HepG2 (cell line): ENCODE data around the gene SNRNP25. TPM values are rescaled to one million over a fixed set of nuclear protein-coding genes. Genes with fewer than 3 reads are reported as not detected.
A peak's percentile ranks its signal among the peaks of the same experiment; 100 is the strongest.

Experiments
- ARNTL ChIP-seq: sonication (generic); formaldehyde crosslinking; IDR thresholded peaks from 2 replicates; pipeline ENCODE4 v1.4.0; 2020; ENCODE audit warnings: mild to moderate bottlenecking, missing genetic modification reagents
- ELF4 ChIP-seq: sonication (generic); formaldehyde crosslinking; IDR thresholded peaks from 2 replicates; pipeline ENCODE4 v1.5.0; 2020; ENCODE audit warnings: missing genetic modification reagents, mild to moderate bottlenecking, moderate library complexity, borderline replicate concordance
- IKZF5 ChIP-seq: IDR thresholded peaks from 2 replicates; pipeline ENCODE4 v1.6.1; 2018; ENCODE audit warnings: missing genetic modification reagents, mild to moderate bottlenecking, missing compliant biosample characterization
- KAT8 ChIP-seq: IDR thresholded peaks from 2 replicates; pipeline ENCODE4 v1.6.1; 2016; ENCODE audit warnings: missing genetic modification reagents, missing compliant biosample characterization
- KDM3A ChIP-seq: IDR thresholded peaks from 2 replicates; pipeline ENCODE4 v1.6.1; 2018; ENCODE audit warnings: low read depth, missing compliant biosample characterization
- KMT2A ChIP-seq: sonication (generic); formaldehyde crosslinking; IDR thresholded peaks from 2 replicates; pipeline ENCODE4 v1.4.0; 2020; ENCODE audit warnings: missing genetic modification reagents
- MNT ChIP-seq: fragments of 450-650 bp; IDR thresholded peaks from 2 replicates; pipeline ENCODE4 v1.6.1; 2016
- POLR2AphosphoS5 ChIP-seq: IDR thresholded peaks from 2 replicates; pipeline ENCODE4 v1.6.1; 2012; ENCODE audit warnings: low read depth, low read length
- RAD21 ChIP-seq: fragments of 450-650 bp; formaldehyde crosslinking; IDR thresholded peaks from 2 replicates; pipeline ENCODE4 v1.5.0; 2020; ENCODE audit warnings: mild to moderate bottlenecking
- RBFOX2 ChIP-seq: fragments of 200-400 bp; formaldehyde crosslinking; IDR thresholded peaks from 2 replicates; pipeline ENCODE4 v1.6.1; 2017; ENCODE audit warnings: low read depth, mild to moderate bottlenecking, low read length
- RFXAP ChIP-seq: sonication (generic); formaldehyde crosslinking; IDR thresholded peaks from 2 replicates; pipeline ENCODE4 v1.4.0; 2020; ENCODE audit warnings: missing genetic modification reagents, borderline replicate concordance
- SATB2 ChIP-seq: sonication (generic); formaldehyde crosslinking; IDR thresholded peaks from 2 replicates; pipeline ENCODE4 v1.5.0; 2020; ENCODE audit warnings: missing genetic modification reagents
- SRY ChIP-seq: sonication (generic); formaldehyde crosslinking; IDR thresholded peaks from 2 replicates; pipeline ENCODE4 v1.8.0; 2022; ENCODE audit warnings: mild to moderate bottlenecking, missing genetic modification reagents
- TBX2 ChIP-seq: sonication (generic); formaldehyde crosslinking; IDR thresholded peaks from 2 replicates; pipeline ENCODE4 v1.5.0; 2020; ENCODE audit warnings: missing genetic modification reagents, mild to moderate bottlenecking, borderline replicate concordance
- ZFP91 ChIP-seq: sonication (generic); formaldehyde crosslinking; IDR thresholded peaks from 2 replicates; pipeline ENCODE4 v1.9.0; 2022; ENCODE audit warnings: missing genetic modification reagents, mild to moderate bottlenecking, borderline replicate concordance
- ZNF451 ChIP-seq: sonication (generic); formaldehyde crosslinking; IDR thresholded peaks from 2 replicates; pipeline ENCODE4 v1.5.0; 2020; ENCODE audit warnings: mild to moderate bottlenecking, missing genetic modification reagents
- ZNF704 ChIP-seq: sonication (generic); formaldehyde crosslinking; IDR thresholded peaks from 2 replicates; pipeline ENCODE4 v1.8.1; 2023; ENCODE audit warnings: mild to moderate bottlenecking, inconsistent platforms, moderate library complexity, missing genetic modification reagents, borderline replicate concordance
- ZNF746 ChIP-seq: sonication (generic); formaldehyde crosslinking; IDR thresholded peaks from 2 replicates; pipeline ENCODE4 v1.8.0; 2022; ENCODE audit warnings: mild to moderate bottlenecking, missing genetic modification reagents
- ZNF749 ChIP-seq: sonication (generic); formaldehyde crosslinking; IDR thresholded peaks from 2 replicates; pipeline ENCODE4 v1.8.0; 2022; ENCODE audit warnings: mild to moderate bottlenecking, missing genetic modification reagents, moderate library complexity, borderline replicate concordance
- ZNF772 ChIP-seq: sonication (generic); formaldehyde crosslinking; IDR thresholded peaks from 2 replicates; pipeline ENCODE4 v1.5.0; 2020; ENCODE audit warnings: mild to moderate bottlenecking, missing genetic modification reagents
- ZNF790 ChIP-seq: sonication (generic); formaldehyde crosslinking; IDR thresholded peaks from 2 replicates; pipeline ENCODE4 v1.8.0; 2022; ENCODE audit warnings: missing genetic modification reagents, mild to moderate bottlenecking, borderline replicate concordance
- ZNF850 ChIP-seq: sonication (generic); formaldehyde crosslinking; conservative IDR thresholded peaks from 2 replicates; pipeline ENCODE4 v1.9.0; 2021; ENCODE audit warnings: mild to moderate bottlenecking, missing genetic modification reagents
- polyA plus RNA-seq, 8 experiments: library from polyadenylated mRNA; depleted of rRNA in 3 of 8; stranded (reverse) in 7 of 8; unstranded in 1 of 8; fragments of >200 nt; fragmentation: Illumina TruSeq in 4 of 8; extraction: Trizol in 4 of 8; gene quantifications; 2 replicates each; pipeline versions ENCODE4 v1.2.1 to v1.2.3, GENCODE V29; 2011 to 2016; ENCODE audit warnings: low read depth in 4 of 8, missing spikeins in 1 of 8, mixed read lengths in 1 of 8; ENCODE audit not compliant: insufficient read depth in 1 of 8
- total RNA-seq, 5 experiments: library from RNA; depleted of rRNA; stranded (reverse); fragments of >200 nt; fragmentation: Illumina TruSeq; extraction: Trizol; gene quantifications; 2 replicates each; pipeline ENCODE4 v1.2.3, GENCODE V29; 2016; ENCODE audit warnings: low read depth in 1 of 5

The SNRNP25 gene
- total and polyA plus RNA-seq, 2 of the 13 experiments (the other 11 are each of a cell fraction or from before 2014, with no cell fraction given): 34.1 to 97.4 TPM

GRCh38 chr16:77807-78443, 24.3 kb downstream of the SNRNP25 start, which contains the start of gene MPG (continued):
- TF ChIP-seq ZFP91 (CRISPR knock-in tag) (0 out of 2 replicates have a peak, but pooled peaks have one; percentile 6), ARNTL (peak; percentile 54; the same call in 1 of the 2 replicates), ZNF790 (peak; percentile 85; the same call in 1 of the 2 replicates), SRY (CRISPR knock-in tag) (peak; percentile 24; the same call in 1 of the 2 replicates), KMT2A (0 out of 2 replicates have a peak, but pooled peaks have one; percentile 44), ZNF451 (CRISPR knock-in tag) (0 out of 2 replicates have a peak, but pooled peaks have one; percentile 17), ZNF850 (CRISPR knock-in tag) (0 out of 2 replicates have a peak, but pooled peaks have one; percentile 28), ELF4 (no peak), SATB2 (CRISPR knock-in tag) (0 out of 2 replicates have a peak, but pooled peaks have one; percentile 73), RFXAP (CRISPR knock-in tag) (peak; percentile 58; the same call in 1 of the 2 replicates), TBX2 (CRISPR knock-in tag) (no peak), ZNF772 (CRISPR knock-in tag) (peak; percentile 56; the same call in 1 of the 2 replicates), KAT8 (peak; percentile 41), ZNF704 (0 out of 2 replicates have a peak, but pooled peaks have one; percentile 18), ZNF746 (CRISPR knock-in tag) (0 out of 2 replicates have a peak, but pooled peaks have one; percentile 56), ZNF749 (CRISPR knock-in tag) (peak; percentile 86; the same call in 1 of the 2 replicates), RBFOX2 (peak; percentile 74), MNT (peak; percentile 72), RAD21 (CRISPR knock-in tag) (no peak), KDM3A (peak; percentile 13; the same call in 1 of the 2 replicates), IKZF5 (CRISPR knock-in tag) (peak; percentile 49), POLR2AphosphoS5 (peak; percentile 60)
